B cell (primary cell): Measurements from ENCODE around the gene BMP5. TPM values are rescaled to one million over a fixed set of nuclear protein-coding genes. Genes with fewer than 3 reads are reported as not detected.

Experiments used
- ATAC-seq: fragments of 200-7000 bp; cut with Tn5 transposase; one replicate; pipeline ENCODE4 v1.10.0; 2021; ENCODE audit warnings: low read depth, mild to moderate bottlenecking, moderate number of reproducible peaks, moderate library complexity
- CTCF ChIA-PET: fragments of 350-600 bp; sonication (Branson Sonifier 250); formaldehyde crosslinking; loops from one replicate; lab custom pipeline; 2021; ENCODE audit warnings: antibody characterized with exemption, inconsistent platforms; lab: Charles Lee
- POLR2A ChIA-PET: fragments of 350-600 bp; sonication (Branson Sonifier 250); formaldehyde crosslinking; loops from one replicate; lab custom pipeline; 2021; ENCODE audit warnings: antibody characterized with exemption; lab: Charles Lee
- DNase-seq: peaks from one replicate; pipeline ENCODE4 v3.0.0; 2013
- H2AFZ ChIP-seq: 2 replicates; pipeline ENCODE4 v1.6.1; 2012; ENCODE audit warnings: mild to moderate bottlenecking, low read depth, low read length; ENCODE audit not compliant: insufficient read depth, poor library complexity, severe bottlenecking
- H3K27ac ChIP-seq, 2 donors: 1 replicate in 1 of 2; 2 replicates in 1 of 2; pipeline ENCODE4 v1.5.1; 2012 to 2013; ENCODE audit warnings: low read length in 2 of 2, mild to moderate bottlenecking in 2 of 2, moderate library complexity in 1 of 2
- H3K27me3 ChIP-seq, 4 experiments: fragments of 200-600 bp in 1 of 4; sonication (generic) in 1 of 4; replicated peaks in 1 of 4; 1 replicate in 2 of 4; 2 replicates in 2 of 4; pipeline versions ENCODE4 v1.6.1 to v1.7.0; 2013 to 2016; ENCODE audit warnings: low read length in 3 of 4, mild to moderate bottlenecking in 2 of 4, mixed read lengths in 1 of 4, moderate library complexity in 1 of 4; ENCODE audit not compliant: insufficient read depth in 4 of 4, control insufficient read depth in 3 of 4; ENCODE audit errors: control extremely low read depth in 1 of 4
- H3K36me3 ChIP-seq, 2 experiments: replicated peaks in 1 of 2; 1 replicate in 1 of 2; 2 replicates in 1 of 2; pipeline versions ENCODE4 v1.6.1 to v1.7.1; 2013; ENCODE audit warnings: low read length in 1 of 2; ENCODE audit not compliant: insufficient read depth in 2 of 2, control insufficient read depth in 1 of 2; ENCODE audit errors: control extremely low read depth in 1 of 2, extremely low read depth in 1 of 2
- H3K4me1 ChIP-seq, 2 donors: fragments of 200-600 bp in 1 of 2; sonication (generic) in 1 of 2; 1 replicate in 1 of 2; 2 replicates in 1 of 2; pipeline versions ENCODE4 v1.5.1 to v1.6.1; 2013 to 2017; ENCODE audit warnings: low read length in 2 of 2; ENCODE audit not compliant: control insufficient read depth in 2 of 2, insufficient read depth in 2 of 2
- H3K4me2 ChIP-seq: replicated peaks from 2 replicates; pipeline ENCODE3; 2012; ENCODE audit warnings: mild to moderate bottlenecking, low read depth, low read length; ENCODE audit not compliant: poor library complexity, severe bottlenecking
- H3K4me3 ChIP-seq, 5 experiments: fragments of 200-600 bp in 1 of 5; sonication (generic) in 1 of 5; 1 replicate in 3 of 5; 2 replicates in 2 of 5; pipeline versions ENCODE4 v1.5.1 to v1.7.0; 2011 to 2016; ENCODE audit warnings: low read length in 4 of 5, mild to moderate bottlenecking in 4 of 5, low read depth in 2 of 5, control low read depth in 1 of 5, moderate library complexity in 1 of 5; ENCODE audit not compliant: insufficient read depth in 1 of 5; ENCODE audit errors: control extremely low read depth in 1 of 5, extremely low read depth in 1 of 5
- H3K79me2 ChIP-seq: fragments of 200-600 bp; sonication (generic); one replicate; pipeline ENCODE4 v1.6.0; 2016; ENCODE audit warnings: low read length; ENCODE audit not compliant: control insufficient read depth, insufficient read depth
- H3K9ac ChIP-seq: fragments of 200-600 bp; sonication (generic); 2 replicates; pipeline ENCODE4 v1.6.1; 2017; ENCODE audit warnings: mild to moderate bottlenecking, low read length, moderate library complexity
- H3K9me3 ChIP-seq, 3 donors: one replicate each; pipeline versions ENCODE4 v1.6.1 to v1.7.1; 2013; ENCODE audit warnings: low read length in 2 of 3; ENCODE audit not compliant: control insufficient read depth in 2 of 3, insufficient read depth in 1 of 3; ENCODE audit errors: control extremely low read depth in 1 of 3
- H4K20me1 ChIP-seq: 2 replicates; pipeline ENCODE4 v1.6.0; 2012; ENCODE audit warnings: mild to moderate bottlenecking, low read length; ENCODE audit not compliant: insufficient read depth, control insufficient read depth, poor library complexity, severe bottlenecking
- H3K27ac Mint-ChIP-seq: one replicate; pipeline ENCODE4 v1.8.0; 2021; ENCODE audit warnings: mixed read lengths
- H3K27me3 Mint-ChIP-seq: one replicate; pipeline ENCODE4 v1.8.0; 2021; ENCODE audit warnings: mixed read lengths
- H3K4me1 Mint-ChIP-seq: one replicate; pipeline ENCODE4 v1.8.0; 2021; ENCODE audit warnings: mixed read lengths
- H3K4me3 Mint-ChIP-seq: one replicate; pipeline ENCODE4 v1.8.0; 2021; ENCODE audit warnings: mixed read lengths
- H3K9me3 Mint-ChIP-seq: one replicate; pipeline ENCODE4 v1.8.0; 2022; ENCODE audit warnings: mixed read lengths; ENCODE audit not compliant: insufficient read depth
- EZH2 ChIP-seq: IDR thresholded peaks from 2 replicates; pipeline ENCODE4 v1.6.1; 2012; ENCODE audit warnings: borderline replicate concordance, low read depth, mild to moderate bottlenecking, moderate library complexity, low read length; ENCODE audit not compliant: insufficient read depth, poor library complexity, severe bottlenecking
- WGBS: methylation state at CpG from one replicate; pipeline ENCODE4 v1.1.5; 2013; ENCODE audit warnings: missing lambda C conversion rate; ENCODE audit not compliant: insufficient coverage; 5-methylcytosine and 5-hydroxymethylcytosine counted together
- intact Hi-C: fragments of 100-400 bp; cut with micrococcal nuclease; formaldehyde crosslinking; loops from one replicate; pipeline ENCODE4 v1.10.0; 2022
- polyA plus RNA-seq: library from polyadenylated mRNA; depleted of rRNA; stranded (reverse); fragments of >200 nt; gene quantifications from 2 replicates; pipeline ENCODE4 v1.2.3, GENCODE V29; 2012
- total RNA-seq, 2 donors: library from RNA; stranded (reverse); fragments of 120-200 nt in 1 of 2; gene quantifications; 1 replicate in 1 of 2; 2 replicates in 1 of 2; pipeline versions ENCODE4 v1.2.3 to v1.2.4, GENCODE V29; 2013 to 2022
- TF ChIP-seq, protein P1 (sequence below): fragments of 200-600 bp; IDR thresholded peaks from one replicate; pipeline ENCODE4 v1.8.0; 2022; ENCODE audit warnings: antibody characterized with exemption, mild to moderate bottlenecking

Gene BMP5
- total and polyA plus RNA-seq, 2 donors (not counting 1 experiment from before 2014, with no cell fraction given) = not detected

DNA sequence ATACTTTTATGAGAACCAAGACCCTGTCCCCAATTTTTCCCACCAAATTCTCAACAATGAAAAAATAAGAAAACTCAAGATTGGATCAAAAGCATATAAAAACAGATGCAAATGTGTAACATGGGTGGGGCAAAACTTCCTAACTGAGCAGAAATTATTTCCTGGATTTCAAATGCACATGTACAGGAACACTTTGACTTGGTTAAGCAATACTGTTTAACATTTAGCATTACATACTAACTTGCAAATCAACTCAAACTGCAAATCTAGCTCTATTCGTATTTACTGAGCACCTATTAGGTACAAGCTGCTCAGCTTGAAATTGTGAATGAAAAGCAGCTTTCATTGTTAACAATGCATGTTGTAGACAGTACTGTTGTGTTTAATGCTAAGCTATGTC, 40.2 kb downstream of the BMP5 start:
- H3K9me3 Mint-ChIP-seq = peaks cover 4% of the 10 kb centered on the region
- TF ChIP-seq, protein P1, sequence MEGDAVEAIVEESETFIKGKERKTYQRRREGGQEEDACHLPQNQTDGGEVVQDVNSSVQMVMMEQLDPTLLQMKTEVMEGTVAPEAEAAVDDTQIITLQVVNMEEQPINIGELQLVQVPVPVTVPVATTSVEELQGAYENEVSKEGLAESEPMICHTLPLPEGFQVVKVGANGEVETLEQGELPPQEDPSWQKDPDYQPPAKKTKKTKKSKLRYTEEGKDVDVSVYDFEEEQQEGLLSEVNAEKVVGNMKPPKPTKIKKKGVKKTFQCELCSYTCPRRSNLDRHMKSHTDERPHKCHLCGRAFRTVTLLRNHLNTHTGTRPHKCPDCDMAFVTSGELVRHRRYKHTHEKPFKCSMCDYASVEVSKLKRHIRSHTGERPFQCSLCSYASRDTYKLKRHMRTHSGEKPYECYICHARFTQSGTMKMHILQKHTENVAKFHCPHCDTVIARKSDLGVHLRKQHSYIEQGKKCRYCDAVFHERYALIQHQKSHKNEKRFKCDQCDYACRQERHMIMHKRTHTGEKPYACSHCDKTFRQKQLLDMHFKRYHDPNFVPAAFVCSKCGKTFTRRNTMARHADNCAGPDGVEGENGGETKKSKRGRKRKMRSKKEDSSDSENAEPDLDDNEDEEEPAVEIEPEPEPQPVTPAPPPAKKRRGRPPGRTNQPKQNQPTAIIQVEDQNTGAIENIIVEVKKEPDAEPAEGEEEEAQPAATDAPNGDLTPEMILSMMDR = no peak
- no peak for TF ChIP-seq EZH2
- Histone ChIP-seq H3K4me3 (no peak overlapping the region), H3K36me3 (no peaks in the 10 kb centered on the region), H3K79me2 (no peaks in the 10 kb centered on the region), H3K4me2 (no peak overlapping the region), H3K4me1 (no peaks in the 10 kb centered on the region), H3K9me3 (no peaks in the 10 kb centered on the region), H2AFZ (no peak overlapping the region), H3K9ac (no peak overlapping the region), H3K27ac (no peak overlapping the region), H3K27me3 (no peaks in the 10 kb centered on the region), H4K20me1 (no peaks in the 10 kb centered on the region)
- ChIA-PET CTCF (no interaction called here), POLR2A (no interaction called here)
- H3K4me3 Mint-ChIP-seq = no peak overlapping the region
- intact Hi-C loops = no loop called here
- no CpG with 5 or more reads among the region's 1 CpG for WGBS
- no peak overlapping the region for H3K27ac Mint-ChIP-seq
- ATAC-seq (no peak), DNase-seq (no peak)
- H3K27me3 Mint-ChIP-seq = no peaks in the 10 kb centered on the region
- H3K4me1 Mint-ChIP-seq = no peaks in the 10 kb centered on the region

DNA sequence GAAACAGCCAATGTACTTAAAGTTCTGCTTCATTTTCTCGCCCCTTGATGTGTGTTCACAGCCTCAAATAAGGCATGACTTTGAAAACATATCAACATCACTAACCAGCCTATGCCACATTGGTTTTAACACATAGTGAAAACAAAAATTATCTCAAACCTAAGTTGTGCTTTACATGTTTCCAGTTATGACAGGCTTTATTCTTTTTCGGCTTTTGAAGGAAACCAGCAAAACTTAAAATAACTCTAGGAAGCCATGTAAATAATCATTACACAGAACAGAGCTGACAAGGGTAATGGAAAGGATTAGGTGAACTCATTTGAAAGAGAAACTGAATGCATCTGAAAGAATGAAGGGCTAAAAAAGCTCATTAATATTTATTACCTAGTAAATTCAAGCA, 42.1 kb downstream of the BMP5 start:
- H4K20me1 ChIP-seq = no peaks in the 10 kb centered on the region
- WGBS = 63% methylated on average over 1 of the region's 2 CpGs
- no peak overlapping the region for H3K4me3 Mint-ChIP-seq
- no peaks in the 10 kb centered on the region for H3K9me3 ChIP-seq
- H2AFZ ChIP-seq = no peak overlapping the region
- CTCF ChIA-PET = no interaction called here
- no peak overlapping the region for H3K4me2 ChIP-seq
- no peaks in the 10 kb centered on the region for H3K27me3 Mint-ChIP-seq
- no peaks in the 10 kb centered on the region for H3K4me1 Mint-ChIP-seq
- DNase-seq = no peak
- POLR2A ChIA-PET = no interaction called here
- no peak overlapping the region for H3K4me3 ChIP-seq
- H3K9me3 Mint-ChIP-seq = peaks cover 6% of the 10 kb centered on the region
- TF ChIP-seq, protein P1 = no peak
- H3K4me1 ChIP-seq = no peaks in the 10 kb centered on the region
- intact Hi-C loops = no loop called here
- H3K27ac Mint-ChIP-seq = no peak overlapping the region
- ATAC-seq = no peak
- H3K36me3 ChIP-seq = no peaks in the 10 kb centered on the region
- no peaks in the 10 kb centered on the region for H3K27me3 ChIP-seq
- no peaks in the 10 kb centered on the region for H3K79me2 ChIP-seq
- no peak overlapping the region for H3K9ac ChIP-seq
- no peak overlapping the region for H3K27ac ChIP-seq
